Keratinocyte (primary cell): ENCODE measurements around the gene SGMS2. TPM values are rescaled to one million over a fixed set of nuclear protein-coding genes. Genes with fewer than 3 reads are reported as not detected.

Experiments used
- DNase-seq: peaks from one replicate; pipeline ENCODE4 v3.0.0-alpha.2; 2011; ENCODE audit warnings: low read depth, missing footprints, low spot score
- FAIRE-seq: peaks from 2 replicates; lab custom pipeline; 2011; peaks lifted over from hg19 to GRCh38; lab: Jason Lieb, UNC
- H2AFZ ChIP-seq: 2 replicates; pipeline ENCODE4 v1.6.0; 2012; ENCODE audit warnings: low read length, control low read depth, inconsistent platforms; ENCODE audit not compliant: control insufficient read depth
- H3K27ac ChIP-seq: 2 replicates; pipeline ENCODE4 v1.5.1; 2011; ENCODE audit warnings: low read length; ENCODE audit not compliant: control insufficient read depth, insufficient read depth
- H3K27me3 ChIP-seq: 3 replicates; pipeline ENCODE4 v1.6.0; 2011; ENCODE audit warnings: low read length; ENCODE audit not compliant: control insufficient read depth, insufficient read depth; ENCODE audit errors: extremely low read depth
- H3K36me3 ChIP-seq, 2 experiments: 2 replicates in 1 of 2; 3 replicates in 1 of 2; pipeline ENCODE4 v1.5.1; 2011; ENCODE audit warnings: low read length in 2 of 2, mild to moderate bottlenecking in 1 of 2; ENCODE audit not compliant: control insufficient read depth in 2 of 2, insufficient read depth in 2 of 2; ENCODE audit errors: extremely low read depth in 1 of 2
- H3K4me1 ChIP-seq: 3 replicates; pipeline ENCODE4 v1.5.1; 2011; ENCODE audit warnings: low read length; ENCODE audit not compliant: control insufficient read depth, insufficient read depth; ENCODE audit errors: extremely low read depth
- H3K4me2 ChIP-seq: 3 replicates; pipeline ENCODE4 v1.6.0; 2011; ENCODE audit warnings: low read depth, low read length; ENCODE audit not compliant: control insufficient read depth, insufficient read depth; ENCODE audit errors: extremely low read depth
- H3K4me3 ChIP-seq, 3 experiments: fragments of 200-600 bp in 1 of 3; sonication (generic) in 1 of 3; 2 replicates in 2 of 3; 3 replicates in 1 of 3; pipeline ENCODE4 v1.5.1; 2011 to 2016; ENCODE audit warnings: low read length in 3 of 3, mild to moderate bottlenecking in 3 of 3, control low read depth in 2 of 3, inconsistent platforms in 1 of 3, low read depth in 1 of 3, mixed read lengths in 1 of 3, mixed run types in 1 of 3, moderate library complexity in 1 of 3; ENCODE audit not compliant: control insufficient read depth in 2 of 3, insufficient read depth in 2 of 3; ENCODE audit errors: extremely low read depth in 1 of 3
- H3K79me2 ChIP-seq: 2 replicates; pipeline ENCODE4 v1.6.0; 2012; ENCODE audit warnings: low read length; ENCODE audit not compliant: control insufficient read depth, insufficient read depth
- H3K9ac ChIP-seq: 3 replicates; pipeline ENCODE4 v1.6.0; 2011; ENCODE audit warnings: low read length; ENCODE audit not compliant: control insufficient read depth, insufficient read depth; ENCODE audit errors: extremely low read depth
- H3K9me1 ChIP-seq: 3 replicates; pipeline ENCODE4 v1.6.0; 2011; ENCODE audit warnings: low read length; ENCODE audit not compliant: control insufficient read depth, insufficient read depth; ENCODE audit errors: extremely low read depth
- H3K9me3 ChIP-seq: 2 replicates; pipeline ENCODE4 v1.5.1; 2012; ENCODE audit warnings: low read depth, low read length; ENCODE audit not compliant: control insufficient read depth
- H4K20me1 ChIP-seq: 3 replicates; pipeline ENCODE4 v1.6.0; 2011; ENCODE audit warnings: low read length; ENCODE audit not compliant: control insufficient read depth, insufficient read depth; ENCODE audit errors: extremely low read depth
- CTCF ChIP-seq, 3 experiments: IDR thresholded peaks in 1 of 3; conservative IDR thresholded peaks in 1 of 3; optimal IDR thresholded peaks in 1 of 3; 2 replicates in 2 of 3; 3 replicates in 1 of 3; pipeline versions ENCODE3 to v1.5.1; 2011; ENCODE audit warnings: low read length in 3 of 3, mild to moderate bottlenecking in 3 of 3, moderate library complexity in 2 of 3, control low read depth in 1 of 3, inconsistent platforms in 1 of 3; ENCODE audit not compliant: insufficient read depth in 2 of 3; ENCODE audit errors: extremely low read depth in 1 of 3
- EZH2 ChIP-seq: IDR thresholded peaks from one replicate; pipeline ENCODE4 v1.6.1; 2012; ENCODE audit warnings: inconsistent platforms, mild to moderate bottlenecking, low read length, moderate library complexity
- dilution Hi-C: fragments of 300-500 bp; cut with MboI; formaldehyde crosslinking; loops from one replicate; pipeline ENCODE4 v1.7.0; 2020; ENCODE audit warnings: low sequenced_read_pairs; ENCODE audit not compliant: extremely low pct_ligation_motif_present
- polyA plus RNA-seq, 5 experiments: library from polyadenylated mRNA; depleted of rRNA in 3 of 5; stranded (reverse) in 3 of 5; stranded (forward) in 1 of 5; unstranded in 1 of 5; fragments of >200 nt; gene quantifications; 1 replicate in 1 of 5; 2 replicates in 3 of 5; 3 replicates in 1 of 5; pipeline versions ENCODE4 v1.2.1 to v1.2.3, GENCODE V29; 2011 to 2012; ENCODE audit warnings: missing spikeins in 2 of 5, low read depth in 1 of 5, low replicate concordance in 1 of 5

The SGMS2 gene
- polyA plus RNA-seq, 1 donor (not counting 4 experiments of a cell fraction or from before 2014, with no cell fraction given), result 38.5 TPM

GRCh38 chr4:107885865-107886264 lies 61.1 kb downstream of the SGMS2 start:
- Histone ChIP-seq H3K27me3 (no peaks in the 10 kb centered on the region), H3K9ac (no peak overlapping the region), H3K79me2 (no peaks in the 10 kb centered on the region), H3K9me3 (no peaks in the 10 kb centered on the region), H3K4me3 (no peak overlapping the region), H4K20me1 (no peaks in the 10 kb centered on the region), H3K36me3 (no peaks in the 10 kb centered on the region), H2AFZ (no peak overlapping the region), H3K4me1 (peaks cover 9% of the 10 kb centered on the region), H3K4me2 (no peak overlapping the region), H3K9me1 (no peaks in the 10 kb centered on the region), H3K27ac (no peak overlapping the region)
- no peak for DNase-seq
- FAIRE-seq, result no peak
- dilution Hi-C loops, result no loop called here
- no peak for TF ChIP-seq EZH2
- TF ChIP-seq CTCF (optimal IDR thresholded peaks at IDR 0.05 in 1 of 3, IDR thresholded peaks at IDR 0.05 in 1 of 3, conservative IDR thresholded peaks at IDR 0.05 in 1 of 3; ENCODE audit: extremely low read depth in 1 of 3, insufficient read depth in 2 of 3, low read length in 3 of 3), result no peak

GRCh38 chr4:107888237-107888636 lies 63.5 kb downstream of the SGMS2 start:
- no peak overlapping the region for H3K9ac ChIP-seq
- no peak for FAIRE-seq
- no peaks in the 10 kb centered on the region for H3K79me2 ChIP-seq
- peaks cover 20% of the 10 kb centered on the region for H3K4me1 ChIP-seq
- H3K27me3 ChIP-seq, result no peaks in the 10 kb centered on the region
- dilution Hi-C loops, result no loop called here
- H3K36me3 ChIP-seq, result no peaks in the 10 kb centered on the region
- no peak for DNase-seq
- no peaks in the 10 kb centered on the region for H4K20me1 ChIP-seq
- H2AFZ ChIP-seq, result no peak overlapping the region
- no peak for TF ChIP-seq CTCF (optimal IDR thresholded peaks at IDR 0.05 in 1 of 3, IDR thresholded peaks at IDR 0.05 in 1 of 3, conservative IDR thresholded peaks at IDR 0.05 in 1 of 3; ENCODE audit: extremely low read depth in 1 of 3, insufficient read depth in 2 of 3, low read length in 3 of 3)
- no peak for TF ChIP-seq EZH2
- H3K27ac ChIP-seq, result no peak overlapping the region
- H3K4me3 ChIP-seq, result no peak overlapping the region
- H3K4me2 ChIP-seq, result no peak overlapping the region
- no peaks in the 10 kb centered on the region for H3K9me1 ChIP-seq
- no peaks in the 10 kb centered on the region for H3K9me3 ChIP-seq
